Esophagus muscularis mucosa (tissue), 3 donors: ENCODE results near the gene NSMF.

Experiments
- POLR2AphosphoS5 ChIP-seq, 2 donors: sonication (generic); formaldehyde crosslinking; IDR thresholded peaks; one replicate each; pipeline ENCODE4 v1.6.1; 2017; ENCODE audit warnings: antibody characterized with exemption in 2 of 2
- TF ChIP-seq, protein P1 (sequence below), 3 experiments: fragments of 200-600 bp in 2 of 3; fragments of 450-650 bp in 1 of 3; sonication (generic) in 2 of 3; IDR thresholded peaks; one replicate each; pipeline ENCODE4 v1.5.1; 2017 to 2019; ENCODE audit warnings: antibody characterized with exemption in 3 of 3, mild to moderate bottlenecking in 2 of 3, moderate library complexity in 1 of 3

DNA sequence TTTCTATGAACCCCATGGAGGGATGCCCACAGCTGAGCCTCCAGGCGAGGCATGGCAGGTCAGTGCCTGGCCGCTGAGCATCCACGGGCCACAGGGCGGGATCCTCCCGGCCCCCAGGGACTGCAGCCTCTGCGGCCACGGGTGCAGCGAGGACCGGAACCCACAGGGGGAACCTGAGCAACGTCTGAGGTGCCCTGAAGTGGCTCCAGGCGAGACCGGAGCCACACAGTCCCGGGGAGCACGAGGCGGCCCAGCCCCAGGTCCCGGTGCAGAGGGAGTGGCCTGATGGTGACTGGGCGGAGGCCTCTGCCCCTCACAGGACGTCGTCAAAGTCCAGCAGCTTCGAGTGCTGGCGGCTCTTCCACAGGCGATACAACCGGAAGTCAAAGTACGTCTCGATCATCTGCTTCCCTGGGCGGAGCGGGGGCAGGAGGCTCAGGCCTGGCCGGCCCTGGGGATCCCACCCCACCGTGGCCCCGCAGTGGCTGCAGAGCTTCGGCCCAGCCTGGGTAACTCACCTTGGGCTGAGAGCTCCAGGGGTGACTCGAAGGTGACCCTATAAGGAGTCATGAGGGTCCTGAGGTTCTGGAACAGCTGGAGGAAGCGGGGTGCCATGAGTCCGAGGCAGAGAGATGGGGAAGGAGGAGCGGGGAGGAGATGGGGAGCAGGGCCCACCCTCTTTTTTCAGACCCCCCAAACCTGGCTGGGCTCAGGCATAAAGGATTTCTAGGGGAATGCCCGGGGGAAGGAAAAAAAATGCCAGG is 9.9 kb downstream of the NSMF start:
- no peak for TF ChIP-seq POLR2AphosphoS5 (IDR thresholded peaks at IDR 0.05)
- TF ChIP-seq, protein P1, sequence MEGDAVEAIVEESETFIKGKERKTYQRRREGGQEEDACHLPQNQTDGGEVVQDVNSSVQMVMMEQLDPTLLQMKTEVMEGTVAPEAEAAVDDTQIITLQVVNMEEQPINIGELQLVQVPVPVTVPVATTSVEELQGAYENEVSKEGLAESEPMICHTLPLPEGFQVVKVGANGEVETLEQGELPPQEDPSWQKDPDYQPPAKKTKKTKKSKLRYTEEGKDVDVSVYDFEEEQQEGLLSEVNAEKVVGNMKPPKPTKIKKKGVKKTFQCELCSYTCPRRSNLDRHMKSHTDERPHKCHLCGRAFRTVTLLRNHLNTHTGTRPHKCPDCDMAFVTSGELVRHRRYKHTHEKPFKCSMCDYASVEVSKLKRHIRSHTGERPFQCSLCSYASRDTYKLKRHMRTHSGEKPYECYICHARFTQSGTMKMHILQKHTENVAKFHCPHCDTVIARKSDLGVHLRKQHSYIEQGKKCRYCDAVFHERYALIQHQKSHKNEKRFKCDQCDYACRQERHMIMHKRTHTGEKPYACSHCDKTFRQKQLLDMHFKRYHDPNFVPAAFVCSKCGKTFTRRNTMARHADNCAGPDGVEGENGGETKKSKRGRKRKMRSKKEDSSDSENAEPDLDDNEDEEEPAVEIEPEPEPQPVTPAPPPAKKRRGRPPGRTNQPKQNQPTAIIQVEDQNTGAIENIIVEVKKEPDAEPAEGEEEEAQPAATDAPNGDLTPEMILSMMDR (IDR thresholded peaks at IDR 0.05): no peak
